Measurements from ENCODE around the gene CD300E.

Gene CD300E

DNA sequence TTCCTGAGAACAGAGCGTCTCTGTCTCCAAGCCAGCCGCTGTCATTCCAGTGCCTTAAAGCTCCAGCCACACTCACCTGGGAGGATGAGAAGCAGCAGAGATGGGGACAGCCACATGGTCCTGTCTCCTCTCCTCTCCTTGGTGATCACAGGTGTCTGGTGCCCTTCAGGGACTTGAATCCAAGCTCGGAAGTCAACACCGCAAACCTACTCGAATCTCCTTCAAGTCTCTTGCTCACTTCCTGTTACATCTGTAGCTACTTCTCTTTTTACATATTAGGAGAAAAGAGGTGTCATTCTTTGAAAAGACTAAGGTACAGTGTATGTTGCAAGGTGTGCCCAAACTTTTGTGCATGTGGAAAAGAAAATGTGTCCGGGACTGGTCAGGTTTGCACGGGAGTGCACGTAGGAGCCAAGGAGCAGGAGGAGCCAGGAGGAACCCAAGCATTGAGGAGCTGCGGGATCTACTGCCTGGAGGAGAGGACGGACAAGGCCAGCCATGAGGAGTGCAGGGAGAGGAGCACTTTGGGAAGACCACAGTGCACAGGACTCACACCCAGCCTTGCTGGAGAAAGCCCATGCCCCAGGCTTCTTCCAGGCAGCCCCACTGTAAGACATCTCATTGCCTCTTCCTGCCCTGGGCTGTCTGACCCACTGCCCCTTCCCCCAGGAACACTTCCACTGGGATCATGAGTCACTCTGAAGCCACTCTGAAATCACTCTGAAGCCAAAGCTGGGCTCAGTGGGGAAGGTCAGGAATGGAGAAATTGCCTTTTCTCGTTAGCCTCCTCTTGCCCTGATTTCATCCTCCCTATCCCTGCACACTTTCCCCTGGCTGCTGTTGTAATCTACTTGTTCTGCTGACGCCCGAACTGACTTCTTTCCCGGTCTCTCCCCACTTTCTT, 31.2 kb downstream of the CD300E start, which contains the start of gene CD300LD:
CD300LD (minus strand) TSS at position 197 of the 904 bp plus-strand sequence; CDS start at position 116, 81 bp downstream.
- no peak for TF ChIP-seq CTCF (conservative IDR thresholded peaks at IDR 0.05; ENCODE audit: low read depth, low read length)
- no peak for DNase-seq (ENCODE audit: low read depth)
- no peak within 1 kb of the TSS for H3K4me3 ChIP-seq (ENCODE audit: low read length)

- DNase-seq (ENCODE audit: low read depth): no peak
- TF ChIP-seq CTCF (conservative IDR thresholded peaks at IDR 0.05; ENCODE audit: low read depth, low read length): no peak
- no peak overlapping the region for H3K4me3 ChIP-seq (ENCODE audit: low read length)
These were observed 32.0 kb downstream of the CD300E start for GRCh38 chr17:74591503-74591902.

DNA sequence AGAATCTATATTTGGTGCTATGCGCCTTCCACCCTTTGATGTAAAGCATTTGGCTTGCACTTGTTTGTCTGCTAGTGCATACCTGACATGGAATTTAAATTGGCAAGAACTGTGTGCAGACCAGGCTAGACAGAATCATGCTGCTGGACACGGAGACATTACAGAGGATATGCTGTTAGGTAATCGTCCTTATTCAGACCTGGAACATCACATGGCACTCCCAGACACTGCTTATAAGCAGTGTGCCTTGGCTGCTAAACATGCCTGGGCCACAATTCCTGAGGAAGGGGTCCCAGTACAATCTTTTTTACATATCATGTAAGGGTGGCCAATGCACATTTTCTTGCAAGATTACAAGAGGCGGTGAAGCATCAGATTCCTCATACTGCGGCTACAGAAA, 37.8 kb downstream of the CD300E start:
- H3K4me3 ChIP-seq (ENCODE audit: low read length): no peak overlapping the region
- no peak for DNase-seq (ENCODE audit: low read depth)
- no peak for TF ChIP-seq CTCF (conservative IDR thresholded peaks at IDR 0.05; ENCODE audit: low read depth, low read length)

DNA sequence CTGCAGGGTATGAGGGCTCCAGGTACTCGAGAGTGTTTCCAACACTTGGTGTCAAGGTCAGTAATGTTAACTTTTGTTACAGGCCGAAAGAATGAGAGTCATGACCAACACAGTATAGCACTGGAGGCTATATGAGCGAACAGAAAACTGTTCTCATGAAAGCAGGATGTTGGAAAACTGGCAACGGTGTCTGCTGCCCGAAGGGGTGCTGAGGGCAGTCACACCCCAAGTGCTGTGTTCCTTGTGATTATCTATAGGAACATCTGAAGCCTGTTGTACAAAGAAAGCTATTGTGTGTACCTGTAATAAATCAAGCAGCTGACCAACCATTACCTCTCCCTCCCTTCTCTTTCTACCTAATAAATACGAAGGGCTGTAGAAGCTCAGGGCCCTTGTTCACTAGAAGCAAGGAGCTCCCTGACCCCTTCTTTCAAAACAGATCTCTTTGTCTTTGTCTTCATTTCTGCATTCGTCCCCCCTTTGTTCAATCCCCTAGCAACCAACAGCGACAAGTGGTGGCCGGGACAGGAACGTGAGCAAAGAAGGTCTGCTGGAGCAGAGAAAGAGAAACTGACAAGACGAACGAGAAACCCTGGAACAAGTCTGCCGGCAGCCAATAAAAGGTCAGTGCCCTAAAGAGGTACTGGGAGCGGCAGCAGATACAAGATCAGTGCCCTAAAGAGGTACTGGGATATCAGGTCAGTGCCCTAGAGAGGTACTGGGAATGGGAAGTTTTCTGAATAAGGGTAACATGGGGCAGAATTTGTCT, 39.1 kb downstream of the CD300E start:
- no peak for TF ChIP-seq CTCF (conservative IDR thresholded peaks at IDR 0.05; ENCODE audit: low read depth, low read length)
- DNase-seq (ENCODE audit: low read depth): no peak
- no peak overlapping the region for H3K4me3 ChIP-seq (ENCODE audit: low read length)

- no peak for TF ChIP-seq CTCF (conservative IDR thresholded peaks at IDR 0.05; ENCODE audit: low read depth, low read length)
- DNase-seq (ENCODE audit: low read depth): no peak
These were observed 40.9 kb downstream of the CD300E start for GRCh38 chr17:74582633-74583032.

GRCh38 chr17:74579900-74580299, 43.6 kb downstream of the CD300E start:
- no peak overlapping the region for H3K4me3 ChIP-seq (ENCODE audit: low read length)
- no peak for DNase-seq (ENCODE audit: low read depth)
- no peak for TF ChIP-seq CTCF (conservative IDR thresholded peaks at IDR 0.05; ENCODE audit: low read depth, low read length)

More at GRCh38 chr17:74582633-74583032, 40.9 kb downstream of the CD300E start:
- H3K4me3 ChIP-seq (ENCODE audit: low read length): no peak overlapping the region
